ENCODE data around the gene UBE4B. TPM values are rescaled to one million over a fixed set of nuclear protein-coding genes. Genes with fewer than 3 reads are reported as not detected.

The UBE4B gene
- total RNA-seq, 2 donors from 2014 or later: 62.7 to 73.3 TPM

- 96 to 97% methylated on average over 8 of the region's 8 CpGs for WGBS, 2 experiments (ENCODE audit: insufficient coverage in 1 of 2, insufficient read length in 1 of 2)
- H3K27me3 Mint-ChIP-seq (ENCODE audit: insufficient read depth): no peaks in the 10 kb centered on the region
- no peaks in the 10 kb centered on the region for H3K4me1 ChIP-seq (ENCODE audit: control insufficient read depth, insufficient read depth, low read length)
- H3K4me1 Mint-ChIP-seq: no peaks in the 10 kb centered on the region
- H3K4me3 Mint-ChIP-seq: no peak overlapping the region
- DNase-seq: peak; percentile 91
- peaks cover 11% of the 10 kb centered on the region for H3K36me3 ChIP-seq (ENCODE audit: control insufficient read depth, insufficient read depth, low read length)
- peak overlapping the region; percentile 75 for H3K27ac Mint-ChIP-seq
- H3K27ac ChIP-seq (ENCODE audit: low read depth, low read length): no peak overlapping the region
- TF ChIP-seq CTCF (conservative IDR thresholded peaks at IDR 0.05): peak; percentile 84
- H3K4me3 ChIP-seq (ENCODE audit: low read length): no peak overlapping the region
- H3K27me3 ChIP-seq (ENCODE audit: control insufficient read depth, insufficient read depth, low read length, poor library complexity, severe bottlenecking): no peaks in the 10 kb centered on the region
- H3K9me3 ChIP-seq (ENCODE audit: control insufficient read depth, low read length): no peaks in the 10 kb centered on the region
- H3K9me3 Mint-ChIP-seq: no peaks in the 10 kb centered on the region
- H3K36me3 Mint-ChIP-seq (ENCODE audit: low read depth): peaks cover 33% of the 10 kb centered on the region
- H3K9ac ChIP-seq (ENCODE audit: extremely low read depth, low read length, poor library complexity, severe bottlenecking): no peak overlapping the region
These were observed 120.0 kb downstream of the UBE4B start for GRCh38 chr1:10152709-10153284.

- Mint-ChIP-seq H3K36me3 (ENCODE audit: low read depth) (peaks cover 42% of the 10 kb centered on the region), H3K27me3 (ENCODE audit: insufficient read depth) (no peaks in the 10 kb centered on the region), H3K4me3 (no peak overlapping the region), H3K4me1 (no peaks in the 10 kb centered on the region), H3K9me3 (no peaks in the 10 kb centered on the region), H3K27ac (peak overlapping the region; percentile 59)
- Histone ChIP-seq H3K4me1 (ENCODE audit: control insufficient read depth, insufficient read depth, low read length) (no peaks in the 10 kb centered on the region), H3K27ac (ENCODE audit: low read depth, low read length) (no peak overlapping the region), H3K9ac (ENCODE audit: extremely low read depth, low read length, poor library complexity, severe bottlenecking) (no peak overlapping the region), H3K9me3 (ENCODE audit: control insufficient read depth, low read length) (no peaks in the 10 kb centered on the region), H3K27me3 (ENCODE audit: control insufficient read depth, insufficient read depth, low read length, poor library complexity, severe bottlenecking) (no peaks in the 10 kb centered on the region), H3K4me3 (ENCODE audit: low read length) (no peak overlapping the region), H3K36me3 (ENCODE audit: control insufficient read depth, insufficient read depth, low read length) (peaks cover 8% of the 10 kb centered on the region)
- no peak for TF ChIP-seq CTCF (conservative IDR thresholded peaks at IDR 0.05)
- WGBS, 2 experiments (ENCODE audit: insufficient coverage in 1 of 2, insufficient read length in 1 of 2): 93 to 96% methylated on average over 3 to 4 of the region's 4 CpGs
- no peak for DNase-seq
These were observed 122.4 kb downstream of the UBE4B start for GRCh38 chr1:10155087-10155712.

GRCh38 chr1:10160173-10160572 is 127.4 kb downstream of the UBE4B start:
- Histone ChIP-seq H3K36me3 (ENCODE audit: control insufficient read depth, insufficient read depth, low read length) (peaks cover 16% of the 10 kb centered on the region), H3K9ac (ENCODE audit: extremely low read depth, low read length, poor library complexity, severe bottlenecking) (no peak overlapping the region), H3K4me3 (ENCODE audit: low read length) (no peak overlapping the region), H3K4me1 (ENCODE audit: control insufficient read depth, insufficient read depth, low read length) (no peaks in the 10 kb centered on the region), H3K9me3 (ENCODE audit: control insufficient read depth, low read length) (no peaks in the 10 kb centered on the region), H3K27me3 (ENCODE audit: control insufficient read depth, insufficient read depth, low read length, poor library complexity, severe bottlenecking) (no peaks in the 10 kb centered on the region), H3K27ac (ENCODE audit: low read depth, low read length) (peak overlapping the region; percentile 73)
- WGBS, 2 experiments (ENCODE audit: insufficient coverage in 1 of 2, insufficient read length in 1 of 2): 92 to 100% methylated on average over 1 to 3 of the region's 3 CpGs
- no peaks in the 10 kb centered on the region for H3K27me3 Mint-ChIP-seq (ENCODE audit: insufficient read depth)
- TF ChIP-seq CTCF (conservative IDR thresholded peaks at IDR 0.05): no peak
- no peak for DNase-seq
- no peak overlapping the region for H3K4me3 Mint-ChIP-seq
- no peaks in the 10 kb centered on the region for H3K4me1 Mint-ChIP-seq
- no peaks in the 10 kb centered on the region for H3K9me3 Mint-ChIP-seq
- peaks cover 47% of the 10 kb centered on the region for H3K36me3 Mint-ChIP-seq (ENCODE audit: low read depth)
- H3K27ac Mint-ChIP-seq: no peak overlapping the region
